A549 (cell line): ENCODE results near the gene PLTP. TPM values are rescaled to one million over a fixed set of nuclear protein-coding genes. Genes with fewer than 3 reads are reported as not detected.

Experiments
- ATAC-seq, 2 experiments: fragments of 200-7000 bp in 1 of 2; fragments of >200 bp in 1 of 2; cut with Nextera tagmentation in 1 of 2; cut with Tn5 transposase in 1 of 2; 3 replicates each; pipeline versions ENCODE4 v1.8.0 to v1.9.1; 2018 to 2020; ENCODE audit warnings: mild to moderate bottlenecking in 1 of 2, moderate library complexity in 1 of 2
- CTCF ChIA-PET: fragments of 300-600 bp; sonication (Branson Sonifier 250); formaldehyde crosslinking; extraction: SDS; loops from one replicate; lab custom pipeline; 2021; ENCODE audit warnings: antibody characterized with exemption, inconsistent platforms; lab: Yijun Ruan, JAX
- POLR2A ChIA-PET: fragments of 350-600 bp; formaldehyde crosslinking; extraction: SDS; loops from one replicate; lab custom pipeline; 2021; ENCODE audit warnings: antibody characterized with exemption, inconsistent platforms; lab: Yijun Ruan, JAX
- DNase-seq, 2 experiments: peaks; one replicate each; pipeline versions ENCODE4 v3.0.0 to v3.0.0-alpha.2; 2011 to 2016; ENCODE audit warnings: low read depth in 1 of 2, low spot score in 1 of 2
- FAIRE-seq: peaks from 2 replicates; lab custom pipeline; 2011; peaks lifted over from hg19 to GRCh38; lab: Jason Lieb, UNC
- H3K27ac ChIP-seq, 2 experiments: fragments of >200 bp; sonication (Bioruptor Twin); formaldehyde crosslinking; 3 replicates each; pipeline ENCODE4 v1.5.1; 2016 to 2017
- H3K4me1 ChIP-seq: fragments of >200 bp; sonication (Bioruptor Twin); formaldehyde crosslinking; 3 replicates; pipeline ENCODE4 v1.6.1; 2016
- H3K4me2 ChIP-seq: fragments of >200 bp; sonication (Bioruptor Twin); formaldehyde crosslinking; 3 replicates; pipeline ENCODE4 v1.6.1; 2016
- H3K4me3 ChIP-seq: fragments of >200 bp; sonication (Bioruptor Twin); formaldehyde crosslinking; 3 replicates; pipeline ENCODE4 v1.5.1; 2016
- H3K9me3 ChIP-seq: fragments of >200 bp; sonication (Bioruptor Twin); formaldehyde crosslinking; 3 replicates; pipeline ENCODE4 v1.6.1; 2016
- ATOH8 ChIP-seq: fragments of 250-450 bp; sonication (Bioruptor Pico); IDR thresholded peaks from 2 replicates; pipeline ENCODE4 v1.5.0; 2020; ENCODE audit warnings: low read depth, mild to moderate bottlenecking, moderate library complexity
- BCL3 ChIP-seq: fragments of >200 bp; sonication (Bioruptor Twin); formaldehyde crosslinking; IDR thresholded peaks from 3 replicates; pipeline ENCODE4 v1.6.1; 2016
- CBX2 ChIP-seq: fragments of 200-600 bp; sonication (generic); IDR thresholded peaks from 2 replicates; pipeline ENCODE4 v1.6.1; 2016; ENCODE audit warnings: low read depth, mild to moderate bottlenecking, borderline replicate concordance
- E2F6 ChIP-seq: IDR thresholded peaks from 2 replicates; pipeline ENCODE4 v1.6.1; 2012; ENCODE audit warnings: low read depth, borderline replicate concordance
- EP300 ChIP-seq, 2 experiments: fragments of >200 bp; sonication (Bioruptor Twin); formaldehyde crosslinking; IDR thresholded peaks; 2 replicates in 1 of 2; 3 replicates in 1 of 2; pipeline ENCODE4 v1.6.1; 2016 to 2017
- FOSL2 ChIP-seq, 2 experiments: fragments of 450-650 bp in 1 of 2; fragments of >200 bp in 1 of 2; sonication (Bioruptor Twin) in 1 of 2; formaldehyde crosslinking; IDR thresholded peaks; 2 replicates each; pipeline versions ENCODE4 v1.5.0 to v1.6.1; 2016 to 2020; ENCODE audit warnings: mild to moderate bottlenecking in 1 of 2, moderate library complexity in 1 of 2
- FOXS1 ChIP-seq: fragments of 250-450 bp; sonication (Bioruptor Pico); IDR thresholded peaks from 2 replicates; pipeline ENCODE4 v1.5.0; 2020; ENCODE audit warnings: mild to moderate bottlenecking, moderate library complexity
- HOXA7 ChIP-seq: fragments of 250-450 bp; sonication (Bioruptor Pico); IDR thresholded peaks from 2 replicates; pipeline ENCODE4 v1.5.0; 2020; ENCODE audit warnings: mild to moderate bottlenecking, moderate library complexity
- HOXB5 ChIP-seq: fragments of 250-450 bp; sonication (Bioruptor Pico); IDR thresholded peaks from 2 replicates; pipeline ENCODE4 v1.5.0; 2020; ENCODE audit warnings: mild to moderate bottlenecking, moderate library complexity
- KDM1A ChIP-seq: fragments of 200-600 bp; sonication (generic); IDR thresholded peaks from 2 replicates; pipeline ENCODE4 v1.6.1; 2016; ENCODE audit warnings: low read depth, mild to moderate bottlenecking
- KDM5A ChIP-seq: fragments of 200-600 bp; sonication (generic); IDR thresholded peaks from 2 replicates; pipeline ENCODE4 v1.6.1; 2016; ENCODE audit warnings: antibody characterized with exemption, mild to moderate bottlenecking
- MAZ ChIP-seq: fragments of 150-350 bp; IDR thresholded peaks from 2 replicates; pipeline ENCODE4 v1.6.1; 2014; ENCODE audit warnings: antibody characterized with exemption, low read depth, low read length, borderline replicate concordance
- MYC ChIP-seq: IDR thresholded peaks from 2 replicates; pipeline ENCODE4 v1.6.1; 2012; ENCODE audit warnings: mild to moderate bottlenecking, inconsistent platforms, low read length, improper control_type of control experiment, borderline replicate concordance
- NFE2L2 ChIP-seq: fragments of 150-350 bp; conservative IDR thresholded peaks from 2 replicates; pipeline ENCODE4 v1.6.1; 2014; ENCODE audit warnings: low read length
- NPAS2 ChIP-seq: fragments of 250-450 bp; sonication (Bioruptor Pico); IDR thresholded peaks from 2 replicates; pipeline ENCODE4 v1.8.0; 2022; ENCODE audit warnings: mild to moderate bottlenecking, moderate library complexity, borderline replicate concordance
- PBX3 ChIP-seq: IDR thresholded peaks from 2 replicates; pipeline ENCODE4 v1.6.1; 2012
- POLR2AphosphoS2 ChIP-seq: conservative IDR thresholded peaks from 2 replicates; pipeline ENCODE4 v1.6.1; 2012; ENCODE audit warnings: low read length, improper control_type of control experiment, inconsistent platforms
- RARB ChIP-seq: fragments of 250-450 bp; sonication (Bioruptor Pico); IDR thresholded peaks from 2 replicates; pipeline ENCODE4 v1.8.0; 2021; ENCODE audit warnings: mild to moderate bottlenecking, moderate library complexity
- RCOR1 ChIP-seq: fragments of 150-350 bp; IDR thresholded peaks from 2 replicates; pipeline ENCODE4 v1.6.1; 2014; ENCODE audit warnings: antibody characterized with exemption, low read length, low read depth
- REST ChIP-seq: fragments of 200-600 bp; sonication (generic); IDR thresholded peaks from 2 replicates; pipeline ENCODE4 v1.6.1; 2016; ENCODE audit warnings: antibody characterized with exemption, mild to moderate bottlenecking, moderate library complexity
- RFX5 ChIP-seq: fragments of 450-650 bp; IDR thresholded peaks from 2 replicates; pipeline ENCODE4 v1.7.1; 2014; ENCODE audit warnings: antibody characterized with exemption, mild to moderate bottlenecking, moderate library complexity
- SMC3 ChIP-seq: fragments of >200 bp; sonication (Bioruptor Twin); formaldehyde crosslinking; IDR thresholded peaks from 3 replicates; pipeline ENCODE4 v1.6.1; 2018; ENCODE audit warnings: inconsistent platforms
- SREBF2 ChIP-seq: fragments of 450-650 bp; IDR thresholded peaks from 2 replicates; pipeline ENCODE4 v1.6.1; 2014; ENCODE audit warnings: mild to moderate bottlenecking, moderate library complexity
- TFCP2L1 ChIP-seq: fragments of 250-450 bp; sonication (Bioruptor Pico); IDR thresholded peaks from 2 replicates; pipeline ENCODE4 v1.5.0; 2021; ENCODE audit warnings: mild to moderate bottlenecking
- ZC3H11A ChIP-seq: fragments of 450-650 bp; IDR thresholded peaks from 2 replicates; pipeline ENCODE4 v1.6.1; 2014; ENCODE audit warnings: antibody characterized with exemption, mild to moderate bottlenecking
- ZFP36 ChIP-seq: fragments of 450-650 bp; IDR thresholded peaks from 2 replicates; pipeline ENCODE4 v1.6.1; 2014; ENCODE audit warnings: borderline replicate concordance; ENCODE audit not compliant: partially characterized antibody
- WGBS: methylation state at CpG from one replicate; pipeline ENCODE4 v1.1.6; 2017; ENCODE audit errors: missing lambda C conversion rate; 5-methylcytosine and 5-hydroxymethylcytosine counted together
- polyA plus RNA-seq, 4 experiments: library from polyadenylated mRNA; depleted of rRNA in 3 of 4; stranded (reverse); fragments of >200 nt; fragmentation: RNase III in 1 of 4; extraction: RNeasy Plus Mini Kit Qiagen cat#74134 plus additional on column Dnase treatment in 1 of 4; gene quantifications; 2 replicates in 3 of 4; 3 replicates in 1 of 4; pipeline ENCODE4 v1.2.3, GENCODE V29; 2011 to 2017

The PLTP gene
- polyA plus RNA-seq, 2 of the 4 experiments (the other 2 are of a cell fraction): 1.6 to 2.7 TPM

- ChIA-PET CTCF (interaction anchor here (0.6 to 3.2 kb wide), 15 partner anchors 9 to 135 kb away, joined by 3 to 18 read pairs (median 4); partner anchors contain the start of gene ZNF335), POLR2A (interaction anchor here (0.6 to 3.2 kb wide), 13 partner anchors 10 to 571 kb away, joined by 3 to 31 read pairs (median 9); partner anchors contain the start of genes CTSA, NEURL2, SNX21 and SYS1)
- FAIRE-seq (no peak), ATAC-seq (peak; percentile 61 to 65), DNase-seq (peak; percentile 54 to 61)
- WGBS: 3% methylated on average over 22 of the region's 34 CpGs
- Histone ChIP-seq H3K4me2 (peak overlapping the region; percentile 86), H3K4me3 (peak overlapping the region; percentile 78), H3K27ac (peak overlapping the region; percentile 98 to 99), H3K9me3 (no peaks in the 10 kb centered on the region), H3K4me1 (peaks cover 16% of the 10 kb centered on the region)
- 0 out of 2 replicates have a peak, but pooled peaks have one; percentile 51 for TF ChIP-seq POLR2AphosphoS2
- no peak for TF ChIP-seq RCOR1
- 0 out of 3 replicates have a peak, but pooled peaks have one; percentile 4 for TF ChIP-seq SMC3
- TF ChIP-seq HOXB5 (CRISPR knock-in tag): no peak
- TF ChIP-seq HOXA7: no peak
- no peak for TF ChIP-seq SREBF2
- 0 out of 2 replicates have a peak, but pooled peaks have one; percentile 32 for TF ChIP-seq ATOH8 (CRISPR knock-in tag)
- TF ChIP-seq MYC: no peak
- no peak for TF ChIP-seq EP300 (IDR thresholded peaks at IDR 0.05)
- TF ChIP-seq PBX3: no peak
- TF ChIP-seq KDM5A: no peak
- 0 out of 2 replicates have a peak, but pooled peaks have one; percentile 8 for TF ChIP-seq E2F6
- no peak for TF ChIP-seq RFX5
- TF ChIP-seq NPAS2 (CRISPR knock-in tag): no peak
- no peak for TF ChIP-seq REST
- TF ChIP-seq KDM1A: 0 out of 2 replicates have a peak, but pooled peaks have one; percentile 16
- no peak for TF ChIP-seq ZC3H11A
- TF ChIP-seq TFCP2L1 (CRISPR knock-in tag): no peak
- no peak for TF ChIP-seq BCL3
- TF ChIP-seq ZFP36: peak; percentile 19
- no peak for TF ChIP-seq MAZ
- TF ChIP-seq FOSL2 (IDR thresholded peaks at IDR 0.05): no peak
- TF ChIP-seq FOSL2 (CRISPR knock-in tag; IDR thresholded peaks at IDR 0.05): 0 out of 2 replicates have a peak, but pooled peaks have one; percentile 7
- no peak for TF ChIP-seq NFE2L2
- no peak for TF ChIP-seq RARB
- no peak for TF ChIP-seq CBX2
- TF ChIP-seq FOXS1 (CRISPR knock-in tag): no peak
Observed at GRCh38 chr20:45934046-45934585, 22.2 kb upstream of the PLTP start.
